Omental fat pad (tissue), 4 donors: Measurements from ENCODE around the gene RPS18. TPM values are rescaled to one million over a fixed set of nuclear protein-coding genes. Genes with fewer than 3 reads are reported as not detected.
A peak's percentile ranks its signal among the peaks of the same experiment; 100 is the strongest.

ENCODE experiments used
- ATAC-seq: fragments of 150-250 bp; one replicate; pipeline ENCODE4 v1.9.1; 2016; ENCODE audit warnings: mild to moderate bottlenecking, moderate library complexity; ENCODE audit not compliant: low FRiP score
- DNase-seq: peaks from one replicate; pipeline ENCODE4 v3.0.0-alpha.2; 2019; ENCODE audit warnings: low spot score
- CTCF ChIP-seq, 3 donors: fragments of 450-650 bp; IDR thresholded peaks; one replicate each; pipeline ENCODE4 v1.5.1; 2016 to 2017; ENCODE audit warnings: antibody characterized with exemption in 3 of 3, mild to moderate bottlenecking in 3 of 3, moderate library complexity in 2 of 3
- total RNA-seq, 4 donors: library from RNA; depleted of rRNA; stranded (reverse); fragments of >200 nt; gene quantifications; one replicate each; pipeline ENCODE4 v1.1.0, GENCODE V29; 2016

Gene RPS18
- total RNA-seq, 4 donors from 2014 or later: 2,708 to 4,129 (median 3,024) TPM

- ATAC-seq (no peak), DNase-seq (no peak)
- TF ChIP-seq CTCF (IDR thresholded peaks at IDR 0.05): no peak
Measured at GRCh38 chr6:33243476-33243875, 28.4 kb upstream of the RPS18 start.

GRCh38 chr6:33247977-33248642 lies 23.8 kb upstream of the RPS18 start:
- TF ChIP-seq CTCF (IDR thresholded peaks at IDR 0.05): peak in 2 of 3 donors; percentile 36 to 88
- peak; percentile 98 for DNase-seq
- peak; percentile 71 for ATAC-seq

- DNase-seq: no peak
- no peak for TF ChIP-seq CTCF (IDR thresholded peaks at IDR 0.05)
- peak; percentile 5 for ATAC-seq
Measured at GRCh38 chr6:33248643-33248931, 23.3 kb upstream of the RPS18 start.

- TF ChIP-seq CTCF (IDR thresholded peaks at IDR 0.05): peak in 1 of 3 donors; percentile 14
- ATAC-seq (peak; percentile 96), DNase-seq (peak; percentile 91)
Measured at GRCh38 chr6:33248932-33249731, 22.7 kb upstream of the RPS18 start.

- ATAC-seq: no peak
- no peak for DNase-seq
- no peak for TF ChIP-seq CTCF (IDR thresholded peaks at IDR 0.05)
Measured at GRCh38 chr6:33249732-33250630, 21.9 kb upstream of the RPS18 start.

- no peak for TF ChIP-seq CTCF (IDR thresholded peaks at IDR 0.05)
- ATAC-seq (no peak), DNase-seq (no peak)
Measured at GRCh38 chr6:33250731-33251130, 21.1 kb upstream of the RPS18 start.
